NCI-H146 (cell line): ENCODE results near the gene KCNQ2.

ENCODE experiments used
- DNase-seq: peaks from one replicate; lab custom pipeline; 2025; lab: John Stamatoyannopoulos, UW

Gene KCNQ2

DNA sequence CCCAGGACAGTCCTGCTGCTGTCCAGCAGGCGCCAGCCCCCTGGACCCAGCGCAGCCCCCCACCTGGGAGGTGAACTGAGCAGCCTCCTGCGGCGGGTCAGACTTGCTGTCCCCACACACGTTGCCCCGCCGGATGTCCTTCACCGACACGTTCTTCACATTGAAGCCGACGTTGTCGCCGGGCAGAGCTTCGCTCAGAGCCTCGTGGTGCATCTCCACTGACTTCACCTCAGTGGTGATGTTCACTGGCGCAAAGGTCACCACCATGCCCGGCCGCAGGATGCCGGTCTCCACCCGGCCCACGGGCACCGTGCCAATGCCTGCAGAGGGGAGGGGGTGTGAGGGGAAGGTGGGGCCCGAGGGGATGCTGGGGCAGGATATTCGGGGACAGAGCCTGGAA lies 18.0 kb upstream of the KCNQ2 start:
- DNase-seq: no peak

DNA sequence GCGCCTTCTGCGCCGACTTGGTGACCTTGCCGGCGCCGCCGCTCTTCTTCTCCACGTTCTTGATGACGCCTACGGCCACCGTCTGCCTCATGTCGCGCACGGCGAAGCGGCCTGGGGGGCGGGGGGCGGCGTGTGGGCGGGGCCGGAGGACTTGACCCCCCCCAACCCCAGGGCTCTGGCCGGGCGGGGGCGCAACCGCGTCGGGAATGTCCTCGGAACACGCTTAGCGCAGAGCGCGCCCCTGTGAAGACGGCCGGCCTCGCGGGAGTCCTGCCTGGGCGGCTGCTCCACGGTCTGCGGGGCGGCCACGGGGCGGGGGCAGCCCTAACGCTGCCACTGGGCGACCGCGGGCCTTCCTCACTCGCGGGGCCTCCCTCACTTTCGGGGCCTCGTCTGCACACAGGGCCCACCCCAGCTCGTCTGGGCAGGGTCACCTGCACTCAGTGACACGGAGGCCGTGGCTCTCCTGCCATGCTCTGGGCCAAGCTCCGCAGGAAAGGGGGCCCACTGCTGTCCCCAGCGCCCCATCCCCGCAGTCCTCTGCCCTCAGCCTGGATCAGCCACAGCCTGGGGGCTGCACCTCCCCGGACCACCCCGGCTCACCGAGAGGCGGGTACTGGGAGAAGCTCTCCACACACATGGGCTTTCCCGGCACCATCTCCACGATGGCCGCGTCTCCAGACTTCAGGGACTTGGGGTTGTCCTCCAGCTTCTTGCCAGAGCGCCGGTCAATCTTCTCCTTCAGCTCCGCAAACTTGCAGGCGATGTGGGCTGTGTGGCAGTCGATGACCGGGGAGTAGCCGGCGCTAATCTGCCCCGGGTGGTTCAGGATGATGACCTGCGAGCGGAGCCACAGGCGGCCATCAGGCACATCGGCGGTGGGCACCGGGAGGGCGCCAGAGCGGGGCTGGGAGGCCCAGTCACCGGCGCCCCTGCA lies 16.1 kb upstream of the KCNQ2 start:
- DNase-seq: no peak

DNA sequence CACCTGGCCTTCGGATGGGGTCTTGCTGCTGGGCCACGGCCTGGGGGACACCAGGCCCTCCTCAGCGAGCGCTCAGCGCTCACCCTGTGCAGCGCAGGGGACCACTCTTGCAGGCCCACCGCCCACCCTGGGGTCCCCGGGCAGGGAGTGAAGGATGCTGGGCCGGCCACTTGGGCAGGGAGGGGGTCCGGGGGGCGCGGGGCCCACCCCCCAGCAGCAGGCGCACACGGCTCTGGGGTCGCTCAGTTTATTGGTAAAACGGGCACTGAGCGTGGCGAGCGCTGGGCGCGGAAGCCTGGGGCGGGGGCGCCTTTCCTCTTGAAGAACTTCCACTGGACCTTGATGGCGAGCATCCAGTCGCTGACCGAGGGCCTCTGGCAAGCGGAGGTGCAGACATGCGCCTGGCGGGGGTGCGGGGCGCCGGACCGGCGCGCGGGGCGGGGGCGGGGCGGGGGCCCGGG lies 15.4 kb upstream of the KCNQ2 start:
- DNase-seq: no peak

DNA sequence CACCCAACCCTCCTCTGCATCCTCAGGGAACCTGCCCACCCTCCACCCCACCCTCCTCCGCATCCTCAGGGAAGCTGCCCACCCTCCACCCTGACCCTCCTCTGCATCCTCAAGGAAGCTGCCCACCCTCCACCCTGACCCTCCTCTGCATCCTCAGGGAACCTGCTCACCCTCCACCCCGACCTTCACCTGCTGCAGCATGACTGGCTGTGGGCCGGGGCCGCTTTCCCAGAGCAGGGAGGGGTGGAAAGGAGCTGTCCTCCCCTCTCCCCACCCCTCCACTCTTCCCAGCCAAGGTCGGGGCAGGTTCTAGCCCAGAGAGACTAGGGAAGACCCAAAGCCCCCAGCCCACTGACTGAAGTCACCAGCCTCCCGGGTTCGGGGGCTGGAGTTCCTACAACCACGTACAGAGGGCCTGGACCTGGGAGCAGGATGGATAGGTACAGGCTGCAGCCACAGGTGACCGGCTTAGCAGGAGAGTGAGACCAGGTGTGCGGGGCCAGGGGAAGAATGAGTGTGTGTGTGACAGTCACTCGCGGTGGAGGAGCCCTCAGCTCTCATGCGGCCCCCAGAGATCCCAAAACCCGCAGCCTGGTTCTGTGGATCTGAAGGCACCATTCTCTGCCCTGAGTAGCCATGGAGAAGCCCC lies 14.8 kb upstream of the KCNQ2 start:
- DNase-seq: no peak

DNA sequence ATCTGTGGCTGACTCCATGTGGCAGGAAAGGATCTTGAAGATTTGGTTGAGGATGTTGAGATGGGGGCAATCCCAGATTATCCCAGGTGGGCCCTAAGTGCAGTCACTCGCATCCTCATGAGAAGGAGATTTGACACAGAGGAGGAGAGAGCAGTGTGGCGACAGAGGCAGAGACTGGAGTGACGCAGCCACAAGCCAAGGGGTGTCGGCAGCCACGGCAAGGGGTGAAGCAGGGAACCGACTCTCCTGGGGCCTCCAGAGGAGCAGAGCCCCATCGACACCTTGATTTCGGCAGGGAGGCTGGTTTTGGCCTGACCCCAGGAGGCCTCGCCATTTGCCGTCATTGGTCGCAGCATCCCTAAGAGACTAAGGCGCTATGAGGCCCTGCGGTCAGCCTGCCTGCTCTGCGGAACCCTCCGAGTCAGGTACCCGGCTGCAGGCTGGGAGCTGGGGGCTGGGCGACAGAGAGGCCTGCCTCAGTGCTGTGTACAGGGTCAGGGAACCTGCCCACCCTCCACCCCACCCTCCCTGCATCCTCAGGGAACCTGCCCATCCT lies 13.9 kb upstream of the KCNQ2 start:
- peak; percentile 24 for DNase-seq

DNA sequence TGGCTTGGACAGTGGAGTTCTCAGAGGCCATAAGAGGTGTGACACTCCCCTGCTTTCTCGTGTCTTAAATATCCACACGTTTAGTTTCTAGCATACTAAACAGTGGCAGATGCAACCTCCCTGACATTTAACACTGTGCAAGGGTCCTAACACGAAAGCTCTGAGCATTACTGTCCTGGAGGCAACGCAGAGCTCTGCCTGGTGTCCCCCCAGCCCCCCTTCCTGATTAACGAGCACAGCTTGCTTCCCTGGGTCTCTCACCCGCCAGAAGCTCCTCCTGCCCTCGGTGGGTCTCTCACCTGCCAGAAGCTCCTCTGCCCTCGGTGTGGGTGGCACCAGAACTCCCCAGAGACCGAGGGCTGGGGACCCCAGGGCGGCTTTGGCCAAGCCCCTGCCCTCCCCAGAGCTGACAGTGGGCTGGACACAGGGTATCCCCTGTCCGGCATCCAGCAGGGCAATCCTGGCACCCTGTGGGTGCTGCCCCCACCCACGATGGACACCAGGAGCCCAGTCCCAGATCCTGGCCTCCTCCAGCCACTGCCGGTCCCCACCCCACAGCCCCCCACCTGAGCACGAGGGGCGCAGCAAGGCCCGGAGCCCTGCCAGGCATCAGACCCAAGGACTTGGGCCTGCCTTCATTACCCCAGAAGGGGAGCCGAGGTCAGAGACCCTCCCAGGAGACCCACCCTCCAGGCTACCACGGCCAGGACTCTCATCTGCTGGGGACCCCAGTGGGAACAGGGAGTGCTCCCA lies 12.4 kb upstream of the KCNQ2 start:
- DNase-seq: no peak

GRCh38 chr20:63484236-63484635 lies 11.8 kb upstream of the KCNQ2 start:
- peak; percentile 59 for DNase-seq

GRCh38 chr20:63483834-63484233 lies 11.4 kb upstream of the KCNQ2 start:
- DNase-seq: peak; percentile 83

DNA sequence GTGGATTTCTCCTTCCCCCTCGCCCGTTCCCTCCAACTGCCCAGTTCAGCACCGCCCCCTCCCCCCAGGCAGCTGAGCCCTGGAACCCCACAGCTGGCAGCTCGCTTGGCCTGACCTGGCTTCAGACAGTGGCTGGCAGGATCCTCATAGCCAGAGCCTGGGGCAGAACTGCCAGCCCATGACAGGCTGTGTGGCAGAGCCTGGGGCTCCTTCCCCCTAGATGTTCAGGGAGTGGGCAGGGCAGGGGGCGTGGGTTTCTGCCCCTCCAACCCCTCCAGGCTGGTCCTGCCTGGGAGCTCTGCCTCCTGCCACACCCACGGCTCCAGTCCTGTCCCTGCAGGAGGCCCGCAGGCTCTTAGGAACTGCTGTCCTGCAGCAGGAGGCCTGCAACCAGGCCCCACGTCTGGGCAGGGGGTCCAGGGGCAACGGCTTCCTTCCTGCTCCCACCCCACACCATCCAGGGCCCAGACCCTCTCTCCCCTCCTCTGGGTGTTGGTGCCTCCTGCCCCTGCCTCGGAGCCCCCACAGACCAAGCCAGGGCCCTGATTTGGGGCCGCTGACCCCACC lies 9.6 kb upstream of the KCNQ2 start:
- no peak for DNase-seq

- DNase-seq: no peak
Observed at GRCh38 chr20:63481503-63481902, 9.0 kb upstream of the KCNQ2 start.

- DNase-seq: peak; percentile 60
Observed at GRCh38 chr20:63479695-63480419, 7.4 kb upstream of the KCNQ2 start.

DNA sequence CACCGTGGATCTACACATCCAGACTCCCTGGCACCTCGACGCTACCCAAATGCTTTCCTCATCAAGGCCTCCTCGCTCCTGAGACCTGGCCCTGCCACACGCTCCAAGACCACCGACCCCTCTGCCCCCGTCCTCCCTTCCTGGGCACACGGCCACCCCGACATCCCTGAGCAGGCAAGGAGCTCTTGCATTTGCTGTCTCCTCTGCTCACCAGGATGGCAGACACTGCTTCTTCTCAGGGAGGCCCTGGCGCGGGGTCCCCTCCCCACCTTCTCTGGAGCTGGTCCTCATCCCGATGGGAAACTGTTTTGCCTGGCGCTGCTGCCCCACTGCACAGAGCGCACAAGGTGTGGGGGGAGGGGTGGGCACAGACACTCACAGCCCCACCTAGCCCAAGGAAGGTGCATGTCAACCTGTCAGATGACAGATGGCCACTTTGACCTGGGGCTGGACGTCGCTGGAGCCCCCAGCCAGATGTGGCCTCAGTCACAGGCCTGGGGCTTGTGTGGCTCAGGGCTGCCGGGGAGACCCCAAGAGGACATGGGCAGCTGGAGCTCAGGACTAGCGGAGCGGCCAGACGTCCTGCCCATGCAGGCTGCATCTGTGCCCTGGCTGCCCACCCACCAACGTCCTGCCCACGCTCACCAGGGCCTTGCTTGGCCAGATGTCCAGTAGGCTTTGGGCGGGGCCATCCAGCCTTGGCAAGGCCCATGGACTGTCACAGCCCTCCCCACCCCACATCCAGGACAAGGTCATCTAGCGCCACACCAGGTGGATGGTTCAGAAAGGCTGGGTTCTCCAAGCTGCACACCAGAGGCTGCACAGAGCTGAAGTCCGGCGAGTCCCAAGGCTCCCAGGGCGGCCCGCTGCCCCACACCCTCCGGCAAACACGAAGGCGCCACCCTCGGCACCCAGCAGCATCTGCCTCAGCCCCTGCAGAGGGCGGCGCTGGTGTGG lies 6.2 kb upstream of the KCNQ2 start:
- no peak for DNase-seq

DNA sequence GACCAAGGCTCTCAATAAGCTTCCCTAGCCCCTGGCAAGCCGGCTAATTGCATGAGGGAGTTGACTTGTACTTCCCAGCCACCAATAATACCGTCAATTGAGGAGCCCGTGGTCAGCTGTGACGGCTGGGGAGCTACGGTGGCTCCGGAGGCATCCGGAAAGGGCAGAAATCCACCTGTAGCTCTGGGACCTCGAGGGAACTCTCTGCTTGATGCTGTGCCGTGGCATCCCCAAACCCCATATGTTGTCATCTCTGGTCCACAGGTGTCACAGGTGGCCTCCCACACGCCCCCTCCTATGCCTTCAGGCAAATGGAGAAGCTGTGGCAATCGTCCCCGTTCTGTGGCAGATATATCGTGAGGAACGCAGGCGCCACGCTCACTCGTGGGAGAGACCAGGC lies 5.5 kb upstream of the KCNQ2 start:
- DNase-seq: no peak

DNA sequence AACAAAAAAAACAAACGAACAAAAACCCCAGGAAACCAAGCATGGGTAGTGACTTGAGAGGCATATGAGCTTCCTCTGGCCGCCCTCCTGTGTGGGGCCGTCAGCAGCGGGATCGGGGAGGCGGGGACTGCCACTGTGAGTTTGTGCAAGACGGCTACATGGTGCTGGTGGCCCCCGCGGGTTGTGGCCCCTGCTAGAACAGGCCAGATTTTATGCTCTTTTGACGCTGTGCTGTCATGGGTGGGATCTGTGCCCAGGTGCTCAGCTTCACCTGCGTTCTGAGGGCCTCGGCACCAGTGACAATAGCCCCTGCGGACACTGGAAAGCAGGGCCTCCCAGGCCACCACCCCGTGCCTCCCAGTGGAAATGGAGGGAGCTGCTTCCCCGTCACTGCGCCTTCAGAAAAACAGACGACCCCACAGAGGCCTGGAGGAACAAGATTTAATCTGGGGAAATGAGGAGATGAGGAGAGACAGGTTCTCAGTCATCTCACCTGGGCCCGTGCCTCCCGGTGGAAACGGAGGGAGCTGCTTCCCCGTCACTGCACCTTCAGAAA lies 4.7 kb upstream of the KCNQ2 start:
- no peak for DNase-seq

DNA sequence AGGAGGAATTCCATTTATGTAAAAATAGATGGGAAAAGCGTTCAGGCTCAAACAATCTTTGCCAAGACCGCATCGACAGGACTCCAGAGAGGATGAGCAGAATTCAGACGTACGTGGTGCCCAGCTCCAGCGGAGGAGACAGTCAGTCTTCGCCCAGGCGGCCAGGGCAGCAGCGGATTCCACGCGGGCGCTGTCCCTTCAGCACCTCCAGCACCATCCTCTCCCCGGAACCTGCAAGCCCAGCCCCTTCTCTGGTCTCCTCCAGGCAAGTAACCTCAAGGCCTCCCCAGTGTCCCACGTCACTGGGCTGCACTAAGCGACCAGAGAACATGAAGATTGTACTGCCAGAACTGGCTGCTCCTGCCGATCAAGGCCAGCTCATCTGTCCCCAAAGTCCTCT lies 2.8 kb upstream of the KCNQ2 start:
- DNase-seq: no peak

DNA sequence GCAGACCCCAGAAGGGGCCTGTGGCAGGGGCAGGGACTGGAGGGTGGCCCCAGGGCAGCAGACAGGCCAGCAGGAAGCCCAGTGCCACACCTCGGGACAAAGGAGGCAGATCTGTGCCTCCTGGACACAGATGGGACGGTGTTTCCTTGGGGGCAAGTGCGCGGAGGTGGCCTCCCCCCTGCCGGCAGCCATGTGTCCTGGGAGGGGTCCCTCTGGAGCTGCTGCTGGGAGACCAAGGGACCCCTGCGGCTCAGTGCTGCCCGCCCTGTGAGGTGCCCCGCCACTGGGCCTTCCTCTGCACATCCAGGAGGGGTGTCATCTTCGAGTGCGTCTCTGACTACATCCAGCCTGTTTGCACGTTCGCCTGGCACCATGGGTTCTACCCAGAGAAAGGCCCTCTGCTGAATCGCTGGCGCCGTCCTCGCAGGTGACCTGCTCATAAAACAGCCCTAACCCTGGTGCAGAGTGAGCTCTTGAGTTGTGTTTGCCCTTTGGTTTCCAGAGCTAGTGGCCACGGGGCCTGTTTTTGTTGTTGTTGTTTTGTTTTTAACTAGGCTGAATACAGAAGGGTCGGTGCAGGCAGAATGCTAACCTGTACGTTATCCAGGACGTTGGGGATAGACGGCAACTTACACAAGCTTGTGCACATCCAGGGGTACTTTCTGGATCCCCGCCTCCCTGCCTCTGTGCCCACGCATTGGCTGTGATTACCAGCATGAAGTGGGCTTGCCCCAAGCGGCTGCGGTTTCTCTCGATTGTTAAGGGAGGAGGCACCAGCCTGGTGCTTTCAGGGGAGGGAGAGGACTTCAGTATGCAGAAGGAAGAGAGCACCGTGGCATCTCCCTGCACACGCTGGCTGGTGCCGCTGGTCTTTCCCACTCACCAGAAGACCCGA lies 1.3 kb upstream of the KCNQ2 start:
- DNase-seq: no peak

- DNase-seq: no peak
Observed at GRCh38 chr20:63472862-63473390, 471 bp upstream of the KCNQ2 start.

GRCh38 chr20:63471717-63471980 lies 806 bp downstream of the KCNQ2 start:
- DNase-seq: no peak
